NB4 (cell line): ENCODE measurements around the gene WDR20.
"Not testable (repeated sequence)": the region's sequence is repeated elsewhere in the genome, so short reads cannot be mapped to it uniquely, and the experiment has no call there.

Experiments used
- DNase-seq: peaks from one replicate; pipeline ENCODE4 v3.0.0; 2010; ENCODE audit warnings: low read depth
- H3K4me3 ChIP-seq: one replicate; pipeline ENCODE4 v1.5.1; 2011; ENCODE audit warnings: mild to moderate bottlenecking, low read depth, low read length, moderate library complexity
- MYC ChIP-seq: IDR thresholded peaks from 2 replicates; pipeline ENCODE4 v1.6.1; 2011; ENCODE audit warnings: low read depth, low read length
- POLR2A ChIP-seq: IDR thresholded peaks from 2 replicates; pipeline ENCODE4 v1.6.1; 2011; ENCODE audit warnings: mild to moderate bottlenecking; ENCODE audit not compliant: insufficient read length; ENCODE audit errors: extremely low read depth
- TF ChIP-seq, protein P1 (sequence below): IDR thresholded peaks from 2 replicates; pipeline ENCODE4 v1.6.1; 2011; ENCODE audit warnings: low read depth, low read length
- TF ChIP-seq, protein P2 (sequence below): IDR thresholded peaks from one replicate; pipeline ENCODE4 v1.5.1; 2012; ENCODE audit warnings: low read depth, low read length

Gene WDR20

DNA sequence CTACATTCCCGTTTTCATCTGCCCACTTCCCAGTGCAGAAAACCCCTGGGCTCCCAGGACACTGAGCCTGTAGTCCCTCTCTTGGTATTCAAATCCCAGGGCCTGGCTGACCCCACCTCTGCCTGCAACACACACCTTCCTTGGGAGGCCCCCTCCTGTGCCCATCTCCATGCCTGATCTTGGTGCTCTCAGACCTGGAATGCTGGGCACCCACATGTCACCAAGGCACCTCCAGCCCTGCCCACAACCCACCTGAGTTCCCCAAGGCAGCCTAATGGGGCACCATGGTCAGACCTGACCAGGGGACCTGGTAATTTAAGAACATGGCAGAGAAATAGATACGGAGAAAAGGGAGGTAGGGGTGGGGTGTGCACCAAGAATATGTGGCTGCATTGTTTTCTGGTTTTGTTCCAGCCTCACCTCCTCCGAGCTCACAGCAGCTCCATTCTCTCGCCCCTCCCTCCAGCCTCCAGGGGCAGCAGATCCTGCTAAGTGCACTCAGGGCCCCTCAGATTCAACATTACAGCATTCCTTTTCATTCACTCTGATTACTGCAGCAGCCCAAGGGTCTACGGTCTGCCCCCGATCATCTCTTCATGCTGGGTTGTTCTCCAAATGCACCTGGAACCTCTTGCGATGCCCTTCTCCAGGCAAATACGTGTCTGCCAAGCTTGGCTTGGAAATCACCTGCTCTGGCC is 43.7 kb upstream of the WDR20 start:
- H3K4me3 ChIP-seq: no peak overlapping the region
- no peak for DNase-seq
- TF ChIP-seq, protein P1, sequence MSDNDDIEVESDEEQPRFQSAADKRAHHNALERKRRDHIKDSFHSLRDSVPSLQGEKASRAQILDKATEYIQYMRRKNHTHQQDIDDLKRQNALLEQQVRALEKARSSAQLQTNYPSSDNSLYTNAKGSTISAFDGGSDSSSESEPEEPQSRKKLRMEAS: no peak
- no peak for TF ChIP-seq POLR2A
- TF ChIP-seq MYC: no peak
- TF ChIP-seq, protein P2, sequence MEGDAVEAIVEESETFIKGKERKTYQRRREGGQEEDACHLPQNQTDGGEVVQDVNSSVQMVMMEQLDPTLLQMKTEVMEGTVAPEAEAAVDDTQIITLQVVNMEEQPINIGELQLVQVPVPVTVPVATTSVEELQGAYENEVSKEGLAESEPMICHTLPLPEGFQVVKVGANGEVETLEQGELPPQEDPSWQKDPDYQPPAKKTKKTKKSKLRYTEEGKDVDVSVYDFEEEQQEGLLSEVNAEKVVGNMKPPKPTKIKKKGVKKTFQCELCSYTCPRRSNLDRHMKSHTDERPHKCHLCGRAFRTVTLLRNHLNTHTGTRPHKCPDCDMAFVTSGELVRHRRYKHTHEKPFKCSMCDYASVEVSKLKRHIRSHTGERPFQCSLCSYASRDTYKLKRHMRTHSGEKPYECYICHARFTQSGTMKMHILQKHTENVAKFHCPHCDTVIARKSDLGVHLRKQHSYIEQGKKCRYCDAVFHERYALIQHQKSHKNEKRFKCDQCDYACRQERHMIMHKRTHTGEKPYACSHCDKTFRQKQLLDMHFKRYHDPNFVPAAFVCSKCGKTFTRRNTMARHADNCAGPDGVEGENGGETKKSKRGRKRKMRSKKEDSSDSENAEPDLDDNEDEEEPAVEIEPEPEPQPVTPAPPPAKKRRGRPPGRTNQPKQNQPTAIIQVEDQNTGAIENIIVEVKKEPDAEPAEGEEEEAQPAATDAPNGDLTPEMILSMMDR: no peak

DNA sequence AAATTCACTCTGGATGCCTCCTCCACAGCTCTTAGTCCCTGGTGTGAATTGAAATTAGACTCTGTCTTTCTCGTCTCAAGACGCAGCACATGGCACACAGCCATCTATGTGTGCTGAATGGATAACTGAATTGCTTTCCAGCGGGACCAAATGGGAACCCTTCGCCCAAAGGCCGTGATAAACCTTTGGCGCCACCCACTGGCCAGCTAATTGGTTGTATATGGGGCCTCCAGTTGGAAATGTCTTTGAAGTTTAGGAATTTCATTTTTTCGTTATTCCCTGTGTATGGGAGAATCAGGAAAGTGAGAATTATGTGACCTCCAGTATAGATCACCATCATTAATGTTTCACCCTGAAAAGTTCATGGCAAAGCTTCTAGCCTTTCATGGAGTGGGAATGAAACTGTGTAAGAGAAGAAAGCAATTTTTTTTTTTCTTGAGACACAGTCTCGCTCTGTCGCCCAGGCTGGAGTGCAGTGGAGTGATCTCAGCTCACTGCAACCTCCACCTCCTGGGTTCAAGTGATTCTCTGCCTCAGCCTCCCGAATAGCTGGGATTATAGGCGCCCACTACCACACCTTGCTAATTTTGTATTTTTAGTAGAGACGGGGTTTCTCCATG is 43.0 kb upstream of the WDR20 start:
- TF ChIP-seq, protein P2: peak; percentile 79
- no peak for TF ChIP-seq POLR2A
- 0 out of 2 replicates have a peak, but pooled peaks have one; percentile 7 for TF ChIP-seq MYC
- TF ChIP-seq, protein P1: peak; percentile 69
- no peak overlapping the region for H3K4me3 ChIP-seq
- peak; percentile 73 for DNase-seq

DNA sequence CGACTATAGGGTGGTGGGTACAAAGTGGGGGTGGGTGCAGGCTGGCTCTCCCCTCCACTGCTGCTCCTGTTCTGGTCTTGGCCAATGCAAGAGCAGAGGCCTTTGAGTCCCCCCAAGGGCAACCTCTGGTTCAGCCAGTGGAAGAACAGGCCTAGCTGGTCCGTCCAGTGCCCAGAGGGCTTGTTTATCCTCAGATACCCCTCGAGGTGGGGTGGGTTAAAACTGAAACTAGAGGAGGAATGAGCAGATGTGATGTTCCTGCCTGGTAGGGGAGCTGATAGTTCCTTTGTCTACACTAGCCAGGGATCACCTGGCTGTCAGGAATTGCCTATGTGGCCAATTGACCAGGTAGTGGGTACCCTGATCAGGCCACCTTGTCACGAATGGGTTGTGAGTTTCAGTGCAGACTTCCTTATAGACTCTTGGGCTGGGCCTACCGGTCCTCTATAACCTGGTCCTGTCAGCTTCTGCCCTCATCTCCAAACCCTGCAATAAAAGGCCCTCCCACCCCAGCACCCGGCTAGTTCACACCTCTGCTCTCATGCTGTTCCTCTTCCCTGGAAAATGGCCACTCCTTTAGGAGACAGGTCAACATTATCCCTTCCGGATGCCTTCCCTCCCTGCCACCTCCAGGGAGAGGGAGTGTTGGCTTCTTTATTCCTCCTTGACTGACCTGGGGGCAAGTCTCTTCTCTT is 42.1 kb upstream of the WDR20 start:
- no peak for TF ChIP-seq POLR2A
- TF ChIP-seq, protein P1: no peak
- TF ChIP-seq, protein P2: no peak
- no peak for TF ChIP-seq MYC
- no peak overlapping the region for H3K4me3 ChIP-seq
- no peak for DNase-seq

DNA sequence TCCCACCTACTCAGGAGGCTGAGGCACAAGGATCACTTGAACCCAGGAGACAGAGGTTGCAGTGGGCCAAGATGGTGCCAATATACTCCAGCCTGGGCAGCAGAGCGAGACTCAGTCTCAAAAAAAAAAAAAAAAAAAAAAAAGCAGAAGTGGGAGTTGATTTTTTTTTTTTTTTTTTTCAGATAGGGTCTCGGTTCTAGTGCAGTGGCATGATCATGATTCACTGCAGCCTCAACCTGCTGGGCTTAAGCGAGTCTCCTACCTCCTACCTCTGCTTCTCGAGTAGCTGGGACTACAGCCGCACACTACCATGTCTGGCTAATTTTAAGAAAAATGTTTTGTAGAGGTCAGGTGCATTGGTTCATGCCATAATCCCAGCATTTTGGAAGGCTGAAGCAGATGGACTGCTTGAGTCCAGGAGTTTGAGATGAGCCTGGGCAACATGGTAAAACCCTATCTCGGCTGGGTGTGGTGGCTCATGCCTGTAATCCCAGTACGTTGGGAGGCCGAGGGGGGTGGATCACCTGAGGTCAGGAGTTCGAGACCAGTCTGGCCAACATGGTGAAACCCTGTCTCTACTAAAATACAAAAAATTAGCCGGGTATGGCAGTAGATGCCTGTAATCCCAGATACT is 36.5 kb upstream of the WDR20 start:
- TF ChIP-seq POLR2A (no peak), MYC (no peak)
- TF ChIP-seq, protein P1: no peak
- TF ChIP-seq, protein P2: no peak
- no peak overlapping the region for H3K4me3 ChIP-seq
- DNase-seq: no peak

DNA sequence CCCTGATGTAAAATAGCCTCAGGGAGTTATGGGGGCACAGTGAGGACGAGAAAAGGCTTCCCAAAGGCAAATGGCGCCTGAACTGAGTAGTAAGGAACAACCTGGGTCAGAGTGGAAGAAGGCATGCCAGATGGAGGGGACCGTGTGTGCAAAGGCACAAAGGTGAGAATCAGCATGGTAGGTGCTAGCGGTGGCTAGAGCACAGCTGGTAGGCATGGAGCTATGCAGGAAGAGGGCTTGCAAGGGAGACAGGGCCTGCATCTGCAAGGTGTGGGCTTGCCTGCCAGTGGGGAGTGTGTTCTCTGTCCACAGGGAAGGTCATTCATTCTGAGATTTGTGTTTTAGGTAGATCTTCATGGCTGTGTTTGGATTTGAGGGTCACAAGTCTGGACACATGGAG is 34.3 kb upstream of the WDR20 start:
- no peak overlapping the region for H3K4me3 ChIP-seq
- TF ChIP-seq POLR2A: no peak
- no peak for TF ChIP-seq MYC
- TF ChIP-seq, protein P2: no peak
- TF ChIP-seq, protein P1: no peak
- DNase-seq: no peak

DNA sequence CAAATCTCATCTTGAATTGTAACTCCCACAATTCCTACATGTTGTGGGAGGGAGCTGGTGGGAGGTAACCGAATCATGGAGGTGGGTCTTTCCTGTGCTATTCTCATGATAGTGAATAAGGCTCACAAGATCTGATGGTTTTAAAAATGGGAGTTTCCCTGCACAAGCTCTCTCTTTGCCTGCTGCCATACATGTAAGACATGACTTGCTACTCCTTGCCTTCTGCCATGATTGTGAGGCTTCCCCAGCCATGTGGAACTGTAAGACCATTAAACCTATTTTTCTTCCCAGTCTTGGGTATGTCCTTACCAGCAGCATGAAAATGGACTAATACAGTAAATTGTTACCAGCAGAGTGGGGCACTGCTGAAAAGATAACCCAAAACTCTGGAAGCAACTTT is 30.4 kb upstream of the WDR20 start:
- DNase-seq, H3K4me3 ChIP-seq: not testable (repeated sequence)
